GM12801 (cell line): ENCODE data around the gene SALL3.

ENCODE experiments used
- CTCF ChIP-seq: IDR thresholded peaks from one replicate; pipeline ENCODE4 v1.5.1; 2011; ENCODE audit warnings: control low read depth; ENCODE audit not compliant: insufficient read length; ENCODE audit errors: extremely low read depth

SALL3 gene

GRCh38 chr18:78984941-78985784 lies 5.5 kb downstream of the SALL3 start:
- TF ChIP-seq CTCF: no peak

GRCh38 chr18:78986018-78986481 lies 6.4 kb downstream of the SALL3 start:
- TF ChIP-seq CTCF: no peak

GRCh38 chr18:78991446-78991845 lies 11.8 kb downstream of the SALL3 start:
- TF ChIP-seq CTCF: no peak

- TF ChIP-seq CTCF: no peak
These were observed 12.7 kb downstream of the SALL3 start for GRCh38 chr18:78992041-78993011.

- no peak for TF ChIP-seq CTCF
These were observed 13.7 kb downstream of the SALL3 start for GRCh38 chr18:78993014-78993926.

GRCh38 chr18:78994000-78994399 lies 14.4 kb downstream of the SALL3 start:
- no peak for TF ChIP-seq CTCF
